Vagina (tissue), 2 donors: ENCODE measurements around the gene ALG3. TPM values are rescaled to one million over a fixed set of nuclear protein-coding genes. Genes with fewer than 3 reads are reported as not detected.
A peak's percentile ranks its signal among the peaks of the same experiment; 100 is the strongest.

ENCODE experiments used
- DNase-seq, 2 donors: peaks; one replicate each; pipeline ENCODE4 v3.0.0-alpha.2; 2017; ENCODE audit errors: extremely low spot score in 2 of 2
- H3K27ac ChIP-seq: fragments of 200-600 bp; sonication (generic); one replicate; pipeline ENCODE4 v1.5.1; 2019
- H3K27me3 ChIP-seq: fragments of 200-600 bp; sonication (generic); one replicate; pipeline ENCODE4 v1.5.1; 2019
- H3K36me3 ChIP-seq, 2 donors: fragments of 200-600 bp; sonication (generic); one replicate each; pipeline ENCODE4 v1.5.1; 2017 to 2019
- H3K4me1 ChIP-seq: fragments of 200-600 bp; sonication (generic); one replicate; pipeline ENCODE4 v1.5.1; 2019
- H3K4me3 ChIP-seq, 2 donors: fragments of 200-600 bp; sonication (generic); 1 replicate in 1 of 2; 2 replicates in 1 of 2; pipeline ENCODE4 v1.5.1; 2016 to 2019
- H3K9me3 ChIP-seq: fragments of 200-600 bp; sonication (generic); one replicate; pipeline ENCODE4 v1.5.1; 2019
- POLR2A ChIP-seq, 2 donors: fragments of 450-650 bp; IDR thresholded peaks; one replicate each; pipeline ENCODE4 v1.6.1; 2017; ENCODE audit warnings: antibody characterized with exemption in 2 of 2, mild to moderate bottlenecking in 2 of 2, moderate library complexity in 2 of 2
- POLR2AphosphoS5 ChIP-seq, 2 donors: sonication (generic); formaldehyde crosslinking; IDR thresholded peaks; one replicate each; pipeline ENCODE4 v1.9.0; 2017; ENCODE audit warnings: antibody characterized with exemption in 2 of 2, mild to moderate bottlenecking in 2 of 2, low read depth in 1 of 2; ENCODE audit not compliant: insufficient read depth in 1 of 2
- intact Hi-C: fragments of 100-400 bp; cut with DNase I; formaldehyde crosslinking; loops from one replicate; pipeline ENCODE4 v1.15.1; 2023
- total RNA-seq: library from RNA; depleted of rRNA; stranded (reverse); fragments of >200 nt; gene quantifications from one replicate; pipeline ENCODE4 v1.2.3, GENCODE V29; 2016
- TF ChIP-seq, protein P1 (sequence below), 3 experiments: fragments of 450-650 bp in 2 of 3; fragments of 200-600 bp in 1 of 3; sonication (generic) in 1 of 3; IDR thresholded peaks; one replicate each; pipeline ENCODE4 v1.5.1; 2017 to 2019; ENCODE audit warnings: antibody characterized with exemption in 3 of 3, mild to moderate bottlenecking in 2 of 3, moderate library complexity in 2 of 3

ALG3 gene
- total RNA-seq, 1 donor from 2014 or later = 58.2 TPM

- TF ChIP-seq POLR2A (IDR thresholded peaks at IDR 0.05) (no peak), POLR2AphosphoS5 (IDR thresholded peaks at IDR 0.05; ENCODE audit: insufficient read depth in 1 of 2, low read depth in 1 of 2) (no peak)
- Histone ChIP-seq H3K27ac (no peak overlapping the region), H3K36me3 (peaks cover 0 to 5% of the 10 kb centered on the region in 2 donors), H3K9me3 (no peaks in the 10 kb centered on the region), H3K27me3 (peaks cover 9% of the 10 kb centered on the region), H3K4me1 (peaks cover 24% of the 10 kb centered on the region), H3K4me3 (peak overlapping the region; percentile 36 to 49)
- no peak for DNase-seq
- intact Hi-C loops = no loop called here
Measured at GRCh38 chr3:184261854-184262763, 13.3 kb upstream of the ALG3 start.

- DNase-seq = no peak
- peaks cover 0 to 5% of the 10 kb centered on the region in 2 donors for H3K36me3 ChIP-seq
- intact Hi-C loops = no loop called here
- peaks cover 9% of the 10 kb centered on the region for H3K27me3 ChIP-seq
- no peaks in the 10 kb centered on the region for H3K9me3 ChIP-seq
- peaks cover 24% of the 10 kb centered on the region for H3K4me1 ChIP-seq
- H3K4me3 ChIP-seq = peak within 1 kb of the TSS; percentile 36 to 49
- TF ChIP-seq, protein P1, sequence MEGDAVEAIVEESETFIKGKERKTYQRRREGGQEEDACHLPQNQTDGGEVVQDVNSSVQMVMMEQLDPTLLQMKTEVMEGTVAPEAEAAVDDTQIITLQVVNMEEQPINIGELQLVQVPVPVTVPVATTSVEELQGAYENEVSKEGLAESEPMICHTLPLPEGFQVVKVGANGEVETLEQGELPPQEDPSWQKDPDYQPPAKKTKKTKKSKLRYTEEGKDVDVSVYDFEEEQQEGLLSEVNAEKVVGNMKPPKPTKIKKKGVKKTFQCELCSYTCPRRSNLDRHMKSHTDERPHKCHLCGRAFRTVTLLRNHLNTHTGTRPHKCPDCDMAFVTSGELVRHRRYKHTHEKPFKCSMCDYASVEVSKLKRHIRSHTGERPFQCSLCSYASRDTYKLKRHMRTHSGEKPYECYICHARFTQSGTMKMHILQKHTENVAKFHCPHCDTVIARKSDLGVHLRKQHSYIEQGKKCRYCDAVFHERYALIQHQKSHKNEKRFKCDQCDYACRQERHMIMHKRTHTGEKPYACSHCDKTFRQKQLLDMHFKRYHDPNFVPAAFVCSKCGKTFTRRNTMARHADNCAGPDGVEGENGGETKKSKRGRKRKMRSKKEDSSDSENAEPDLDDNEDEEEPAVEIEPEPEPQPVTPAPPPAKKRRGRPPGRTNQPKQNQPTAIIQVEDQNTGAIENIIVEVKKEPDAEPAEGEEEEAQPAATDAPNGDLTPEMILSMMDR (IDR thresholded peaks at IDR 0.05) = no peak
- TF ChIP-seq POLR2A (IDR thresholded peaks at IDR 0.05) (no peak), POLR2AphosphoS5 (IDR thresholded peaks at IDR 0.05; ENCODE audit: insufficient read depth in 1 of 2, low read depth in 1 of 2) (no peak)
- no peak within 1 kb of the TSS for H3K27ac ChIP-seq
Measured at GRCh38 chr3:184261270-184261853, 12.6 kb upstream of the ALG3 start, which contains the start of gene CAMK2N2. CAMK2N2 (minus strand) TSS chr3:184261553; CDS start chr3:184261285, 268 bp downstream.

- Histone ChIP-seq H3K27me3 (peaks cover 9% of the 10 kb centered on the region), H3K4me3 (peak overlapping the region; percentile 36 to 49), H3K9me3 (no peaks in the 10 kb centered on the region), H3K4me1 (peaks cover 24% of the 10 kb centered on the region), H3K27ac (no peak overlapping the region), H3K36me3 (peaks cover 0 to 5% of the 10 kb centered on the region in 2 donors)
- TF ChIP-seq, protein P1 (IDR thresholded peaks at IDR 0.05) = no peak
- TF ChIP-seq POLR2A (IDR thresholded peaks at IDR 0.05) (no peak), POLR2AphosphoS5 (IDR thresholded peaks at IDR 0.05; ENCODE audit: insufficient read depth in 1 of 2, low read depth in 1 of 2) (no peak)
- intact Hi-C loops = no loop called here
- no peak for DNase-seq
Measured at GRCh38 chr3:184260724-184261269, 12.0 kb upstream of the ALG3 start.

DNA sequence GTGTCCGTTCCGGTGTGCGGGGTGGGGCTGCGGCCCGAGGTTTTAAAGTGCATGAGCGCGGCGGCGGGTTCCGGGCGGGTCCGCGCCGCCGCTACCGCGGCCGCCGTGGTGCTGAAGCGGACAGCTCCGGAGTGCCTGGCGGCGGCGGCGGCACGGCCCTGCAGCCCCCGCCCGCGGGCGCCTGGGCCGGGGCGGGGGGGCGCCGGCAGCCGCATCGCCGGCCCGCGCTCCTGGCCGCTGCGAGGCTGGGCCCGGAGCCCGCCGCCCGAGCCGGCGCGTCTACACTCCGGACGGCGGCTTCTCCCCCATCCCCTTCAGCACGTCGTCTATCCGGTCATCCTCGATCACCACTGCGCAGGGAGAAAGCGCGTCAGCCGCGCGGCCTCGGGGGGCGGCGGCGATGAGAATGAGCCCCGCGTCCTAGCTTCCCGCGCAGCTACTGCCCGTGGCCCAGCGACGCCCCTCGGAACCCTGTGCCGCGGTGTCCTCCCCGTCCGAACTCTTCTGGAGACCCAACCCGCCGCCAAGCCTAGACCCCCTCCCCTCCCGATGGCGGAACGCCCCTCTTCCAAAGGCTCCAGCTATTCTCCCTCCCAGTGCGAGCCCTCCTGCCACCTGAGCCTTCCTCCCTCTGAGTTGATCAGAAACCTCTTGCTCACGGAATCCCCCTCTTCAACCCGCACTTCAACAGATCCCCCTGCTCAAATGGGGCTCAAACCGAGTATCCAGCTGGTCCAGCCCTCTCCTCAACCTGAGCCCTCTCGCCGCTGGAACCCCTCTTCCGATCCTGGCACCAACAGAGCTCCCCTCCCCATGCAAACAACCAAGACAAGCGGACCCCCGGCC is 11.3 kb upstream of the ALG3 start:
- DNase-seq = no peak
- Histone ChIP-seq H3K27me3 (peaks cover 9% of the 10 kb centered on the region), H3K9me3 (no peaks in the 10 kb centered on the region), H3K4me1 (peaks cover 24% of the 10 kb centered on the region), H3K27ac (no peak overlapping the region), H3K36me3 (peaks cover 0 to 5% of the 10 kb centered on the region in 2 donors), H3K4me3 (peak overlapping the region; percentile 36 to 49)
- intact Hi-C loops = no loop called here
- TF ChIP-seq POLR2AphosphoS5 (IDR thresholded peaks at IDR 0.05; ENCODE audit: insufficient read depth in 1 of 2, low read depth in 1 of 2) = no peak

GRCh38 chr3:184259396-184259877 is 10.7 kb upstream of the ALG3 start:
- intact Hi-C loops = no loop called here
- Histone ChIP-seq H3K36me3 (peaks cover 0 to 5% of the 10 kb centered on the region in 2 donors), H3K27ac (no peak overlapping the region), H3K9me3 (no peaks in the 10 kb centered on the region), H3K4me3 (no peak overlapping the region), H3K27me3 (peaks cover 9% of the 10 kb centered on the region), H3K4me1 (peaks cover 24% of the 10 kb centered on the region)
- DNase-seq = no peak
- TF ChIP-seq POLR2AphosphoS5 (IDR thresholded peaks at IDR 0.05; ENCODE audit: insufficient read depth in 1 of 2, low read depth in 1 of 2) (no peak), POLR2A (IDR thresholded peaks at IDR 0.05) (no peak)
- TF ChIP-seq, protein P1 (IDR thresholded peaks at IDR 0.05) = no peak
